NCI-H345 treated with DMSO at 0.1 percent for 48 hours (cell line): ENCODE data around the gene IDH1.
"Not testable (repeated sequence)": the region's sequence is repeated elsewhere in the genome, so short reads cannot be mapped to it uniquely, and the experiment has no call there.

Source experiments
- DNase-seq: peaks from one replicate; lab custom pipeline; 2025; ENCODE audit not compliant: unreplicated experiment; lab: John Stamatoyannopoulos, UW

Gene IDH1

GRCh38 chr2:208256849-208257813 lies 2.3 kb upstream of the IDH1 start:
- not testable (repeated sequence) for DNase-seq

GRCh38 chr2:208256192-208256782 lies 1.4 kb upstream of the IDH1 start:
- DNase-seq: no peak

- no peak for DNase-seq
Observed at GRCh38 chr2:208255557-208256106, 761 bp upstream of the IDH1 start.

GRCh38 chr2:208254118-208254870 lies 577 bp downstream of the IDH1 start:
- DNase-seq: peak; percentile 68

- DNase-seq: no peak
Observed at GRCh38 chr2:208253600-208254117, 1.2 kb downstream of the IDH1 start.

- no peak for DNase-seq
Observed at GRCh38 chr2:208252716-208253492, 2.0 kb downstream of the IDH1 start.

- no peak for DNase-seq
Observed at GRCh38 chr2:208251098-208251497, 3.8 kb downstream of the IDH1 start.

- DNase-seq: no peak
Observed at GRCh38 chr2:208250388-208250787, 4.5 kb downstream of the IDH1 start.

GRCh38 chr2:208249296-208249695 lies 5.6 kb downstream of the IDH1 start:
- no peak for DNase-seq

GRCh38 chr2:208248601-208249000 lies 6.3 kb downstream of the IDH1 start:
- DNase-seq: no peak

- DNase-seq: no peak
Observed at GRCh38 chr2:208245746-208246145, 9.1 kb downstream of the IDH1 start.

- DNase-seq: no peak
Observed at GRCh38 chr2:208244422-208244821, 10.4 kb downstream of the IDH1 start.

- DNase-seq: no peak
Observed at GRCh38 chr2:208240619-208241209, 14.2 kb downstream of the IDH1 start.

- DNase-seq: no peak
Observed at GRCh38 chr2:208239770-208240493, 14.9 kb downstream of the IDH1 start.

GRCh38 chr2:208235860-208236259 lies 19.0 kb downstream of the IDH1 start:
- DNase-seq: no peak

- DNase-seq: no peak
Observed at GRCh38 chr2:208234786-208235185, 20.1 kb downstream of the IDH1 start.

- no peak for DNase-seq
Observed at GRCh38 chr2:208228476-208228875, 26.4 kb downstream of the IDH1 start.

- no peak for DNase-seq
Observed at GRCh38 chr2:208227581-208228232, 27.2 kb downstream of the IDH1 start.

- no peak for DNase-seq
Observed at GRCh38 chr2:208224802-208225201, 30.1 kb downstream of the IDH1 start.
